CD1c-positive myeloid dendritic cell (primary cell): Measurements from ENCODE around the gene GAPVD1.

Source experiments
- DNase-seq: peaks from one replicate; pipeline ENCODE4 v3.0.0-alpha.2; 2016; ENCODE audit errors: extremely low spot score

The GAPVD1 gene

GRCh38 chr9:125405938-125406809 is 144.5 kb downstream of the GAPVD1 start:
- peak; percentile 48 for DNase-seq

- no peak for DNase-seq
Observed at GRCh38 chr9:125406810-125407087, 145.1 kb downstream of the GAPVD1 start.

- no peak for DNase-seq
Observed at GRCh38 chr9:125407432-125407973, 145.9 kb downstream of the GAPVD1 start.

- DNase-seq, result peak; percentile 81
Observed at GRCh38 chr9:125407974-125408900, 146.6 kb downstream of the GAPVD1 start.

GRCh38 chr9:125409217-125409636 is 147.6 kb downstream of the GAPVD1 start:
- no peak for DNase-seq

GRCh38 chr9:125409637-125410521 is 148.3 kb downstream of the GAPVD1 start:
- DNase-seq, result peak; percentile 30

GRCh38 chr9:125410522-125410894 is 148.9 kb downstream of the GAPVD1 start:
- no peak for DNase-seq

GRCh38 chr9:125411171-125411756 is 149.6 kb downstream of the GAPVD1 start:
- no peak for DNase-seq

GRCh38 chr9:125412166-125412565 is 150.5 kb downstream of the GAPVD1 start:
- DNase-seq, result no peak

- no peak for DNase-seq
Observed at GRCh38 chr9:125413579-125413978, 152.0 kb downstream of the GAPVD1 start.

- DNase-seq, result no peak
Observed at GRCh38 chr9:125415583-125416460, 154.2 kb downstream of the GAPVD1 start.

GRCh38 chr9:125416517-125416916 is 154.9 kb downstream of the GAPVD1 start:
- no peak for DNase-seq
